ENCODE results near the gene RAD21L1.

- no peak for TF ChIP-seq CTCF (IDR thresholded peaks at IDR 0.05)
- TF ChIP-seq POLR2A (IDR thresholded peaks at IDR 0.05): no peak
Observed at GRCh38 chr20:1282966-1283365, 57.1 kb downstream of the RAD21L1 start.
